SKM-1 (cell line): ENCODE results near the gene POLR3B.
"Not testable (repeated sequence)": the region's sequence is repeated elsewhere in the genome, so short reads cannot be mapped to it uniquely, and the experiment has no call there.

Source experiments
- DNase-seq: peaks from one replicate; lab custom pipeline; 2025; ENCODE audit not compliant: unreplicated experiment; lab: John Stamatoyannopoulos, UW

POLR3B gene

DNA sequence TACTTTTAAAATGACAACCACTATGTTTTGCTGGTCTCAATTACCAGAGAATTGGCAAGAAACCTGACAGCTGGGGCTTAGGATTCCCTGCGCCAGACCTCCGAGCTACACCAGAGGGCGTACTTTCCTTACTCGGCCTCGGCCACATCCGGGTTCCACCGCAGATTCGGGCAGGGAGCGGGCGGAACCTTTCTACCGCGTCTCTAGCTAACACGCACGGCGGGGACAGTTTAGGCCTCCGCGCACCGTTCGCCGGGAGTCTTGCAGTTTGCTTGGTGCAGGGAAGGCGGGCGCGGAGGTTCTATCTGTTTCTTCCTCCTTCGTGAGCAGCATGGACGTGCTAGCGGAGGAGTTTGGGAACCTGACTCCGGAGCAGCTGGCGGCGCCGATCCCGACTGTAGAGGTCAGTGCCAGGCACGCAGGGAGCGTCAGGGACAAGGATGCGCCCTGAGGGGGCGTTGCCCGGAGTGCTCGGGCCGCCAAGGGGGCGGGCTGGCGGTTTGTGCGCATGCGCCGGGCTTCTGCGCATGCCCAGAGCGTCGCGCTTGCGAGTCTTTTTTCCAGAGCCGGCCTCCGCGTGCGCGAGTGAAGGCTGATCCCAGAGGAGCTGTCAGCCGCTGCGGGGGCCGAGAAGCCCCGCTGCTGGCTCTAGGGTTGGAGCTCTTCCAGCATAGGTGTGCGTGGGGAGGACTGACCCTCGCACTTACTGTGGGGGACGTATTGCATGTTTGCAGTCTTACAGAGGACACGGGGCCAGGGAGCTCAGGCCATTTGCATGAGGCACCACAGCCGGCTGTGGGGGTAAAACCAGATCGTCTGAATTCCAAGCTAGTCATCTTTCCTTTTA lies at the start of gene POLR3B:
Gene POLR3B, plus strand, starts transcription at position 200 of the 847 bp plus-strand sequence. Its CDS starts 132 bp downstream, at position 332.
- peak; percentile 63 for DNase-seq

DNA sequence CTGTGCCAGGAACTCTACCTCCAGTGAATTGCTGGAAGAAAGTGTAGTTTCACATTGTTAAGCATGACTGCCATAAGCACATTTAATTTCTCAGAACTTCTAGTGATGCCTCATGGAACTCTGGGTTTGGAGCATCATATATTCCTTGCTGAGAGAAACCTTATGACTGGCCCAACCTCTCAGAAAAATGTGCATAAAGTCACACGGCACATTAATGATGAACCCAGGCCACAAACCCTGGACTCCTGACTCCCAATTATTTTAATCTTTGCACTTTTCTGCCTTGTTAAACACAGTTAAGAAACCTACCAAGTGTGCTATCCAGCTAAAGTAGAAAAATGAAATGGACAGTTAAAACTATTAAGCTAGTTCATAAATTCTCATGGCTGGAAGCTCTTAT lies 49.4 kb upstream of the POLR3B start:
- DNase-seq = no peak

DNA sequence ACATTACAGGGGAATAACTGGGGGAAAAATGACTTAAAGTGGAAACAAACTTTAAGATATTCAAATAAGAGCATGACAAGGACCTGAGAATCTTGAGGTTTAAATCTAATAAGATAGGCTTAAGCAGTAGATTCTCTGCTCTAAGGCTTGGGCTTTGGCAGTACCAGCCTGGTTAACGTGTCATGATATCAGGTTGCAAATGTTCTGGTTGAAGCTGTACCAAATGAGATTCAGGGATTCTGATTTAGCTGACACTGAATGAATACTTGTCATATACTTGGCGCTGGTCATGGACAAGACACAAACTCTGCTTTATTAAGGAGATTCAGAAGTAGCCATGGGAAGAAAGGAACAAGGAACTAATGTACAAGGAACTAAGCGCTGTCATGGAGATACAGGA lies 48.9 kb upstream of the POLR3B start:
- no peak for DNase-seq

DNA sequence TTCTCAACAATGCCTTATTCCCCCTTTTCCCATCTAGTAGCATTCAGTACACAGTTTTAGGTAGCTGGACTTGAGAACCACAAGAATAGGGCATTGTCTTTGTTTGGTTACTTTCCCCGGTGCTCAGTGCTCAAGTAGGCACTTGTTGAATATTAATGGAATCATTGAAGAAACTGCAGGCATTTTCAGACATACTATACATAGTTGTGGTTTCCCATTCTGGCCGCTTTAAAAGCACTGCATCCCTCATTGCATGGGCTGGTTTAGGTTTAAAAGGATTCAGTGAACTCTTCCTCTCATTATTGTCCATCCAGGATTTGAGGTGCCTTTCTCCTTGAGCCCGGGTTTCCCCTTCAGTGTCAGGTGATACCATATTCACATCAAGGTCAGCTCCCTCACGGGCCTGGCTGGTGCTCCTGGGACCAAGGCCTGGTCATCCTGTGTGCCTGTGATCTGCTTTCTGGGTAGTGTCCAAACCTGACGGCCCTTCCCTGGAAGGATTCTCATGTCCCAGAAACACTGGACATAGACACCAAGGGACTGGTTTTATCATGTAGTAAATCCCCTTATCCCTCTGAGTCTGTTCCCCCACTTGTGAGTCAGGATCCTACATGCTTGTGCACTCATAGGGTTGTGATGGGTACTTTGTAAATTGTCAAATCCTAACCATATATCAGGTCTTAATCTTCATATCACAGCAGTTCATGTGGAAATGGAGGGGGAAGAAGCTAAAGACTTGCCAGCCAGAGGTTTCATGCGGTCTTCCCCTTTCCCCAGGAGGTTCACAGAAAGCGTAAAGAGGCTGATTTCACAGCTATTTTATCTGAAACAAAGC lies 47.7 kb upstream of the POLR3B start:
- DNase-seq = no peak

DNA sequence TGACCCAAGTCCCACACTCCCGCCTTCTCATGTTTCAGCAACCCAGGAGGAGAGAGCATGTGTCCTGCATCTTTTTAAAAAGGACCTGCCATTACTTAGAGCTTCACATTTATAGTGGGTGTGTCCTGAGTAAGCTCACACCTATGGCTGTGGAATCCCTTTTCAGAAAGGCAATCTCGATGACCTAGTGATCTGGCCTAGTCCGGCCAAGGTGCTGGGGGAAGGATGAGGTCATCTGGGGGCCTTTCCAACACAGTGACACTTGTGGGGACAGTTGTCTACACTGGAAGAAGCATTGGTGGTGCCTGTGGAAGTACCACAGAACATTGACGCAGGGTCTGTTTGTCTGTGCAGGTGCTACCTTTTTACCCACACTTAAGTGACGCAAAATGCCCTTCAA lies 46.9 kb upstream of the POLR3B start:
- DNase-seq = no peak

DNA sequence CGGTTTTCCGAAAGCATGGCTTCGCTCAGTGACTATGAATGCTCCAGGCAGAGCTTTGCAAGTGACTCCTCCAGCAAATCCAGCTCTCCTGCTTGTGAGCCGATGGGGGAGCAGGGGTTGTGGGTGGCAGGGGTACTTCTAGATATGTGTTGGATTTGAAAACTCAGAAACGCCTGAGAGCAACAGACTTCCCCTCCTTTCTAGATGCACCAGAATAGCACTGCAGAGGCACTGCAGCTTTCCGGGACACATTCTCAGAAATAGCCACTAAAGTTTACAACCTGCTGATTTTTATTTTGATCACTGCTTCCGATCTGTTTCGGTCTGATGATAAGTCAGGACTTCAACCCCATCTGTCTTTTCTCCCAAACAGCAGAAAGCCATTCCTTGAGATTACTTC lies 46.4 kb upstream of the POLR3B start:
- no peak for DNase-seq

DNA sequence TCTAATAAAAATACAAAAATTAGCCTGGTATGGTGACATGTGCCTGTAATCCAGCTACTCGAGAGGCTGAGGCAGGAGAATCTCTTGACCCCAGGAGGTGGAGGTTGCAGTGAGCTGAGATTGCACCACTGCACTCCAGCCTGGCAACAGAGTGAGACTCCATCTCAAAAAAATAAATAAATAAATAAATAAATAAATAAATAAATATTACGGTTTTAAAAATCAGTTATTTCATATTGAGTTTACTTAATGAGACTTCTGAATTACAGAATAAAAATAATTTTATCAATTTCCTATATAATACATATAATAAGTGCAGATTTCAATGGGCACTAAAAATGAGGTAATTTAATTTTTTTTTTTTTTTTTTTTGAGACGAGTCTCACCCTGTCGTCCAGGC lies 44.1 kb upstream of the POLR3B start:
- not testable (repeated sequence) for DNase-seq

DNA sequence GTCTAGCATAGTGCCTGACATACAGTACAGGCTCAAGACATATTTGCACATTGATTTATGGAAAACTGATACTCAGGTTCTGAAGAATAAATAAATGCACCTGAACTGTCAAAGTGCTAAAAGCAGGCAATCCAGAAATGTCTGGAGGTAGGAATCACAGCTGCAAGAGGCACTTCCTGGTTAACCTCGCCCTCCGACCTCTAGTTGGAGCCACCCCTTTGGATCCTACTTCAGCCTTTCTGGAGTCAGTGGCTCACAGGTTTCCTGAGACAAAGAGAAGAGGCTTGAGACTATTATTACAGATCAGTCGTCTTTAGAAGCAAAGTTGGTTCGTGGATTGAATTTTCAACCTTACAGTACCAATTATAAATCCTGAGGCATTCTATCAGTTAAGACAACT lies 42.0 kb upstream of the POLR3B start:
- no peak for DNase-seq

DNA sequence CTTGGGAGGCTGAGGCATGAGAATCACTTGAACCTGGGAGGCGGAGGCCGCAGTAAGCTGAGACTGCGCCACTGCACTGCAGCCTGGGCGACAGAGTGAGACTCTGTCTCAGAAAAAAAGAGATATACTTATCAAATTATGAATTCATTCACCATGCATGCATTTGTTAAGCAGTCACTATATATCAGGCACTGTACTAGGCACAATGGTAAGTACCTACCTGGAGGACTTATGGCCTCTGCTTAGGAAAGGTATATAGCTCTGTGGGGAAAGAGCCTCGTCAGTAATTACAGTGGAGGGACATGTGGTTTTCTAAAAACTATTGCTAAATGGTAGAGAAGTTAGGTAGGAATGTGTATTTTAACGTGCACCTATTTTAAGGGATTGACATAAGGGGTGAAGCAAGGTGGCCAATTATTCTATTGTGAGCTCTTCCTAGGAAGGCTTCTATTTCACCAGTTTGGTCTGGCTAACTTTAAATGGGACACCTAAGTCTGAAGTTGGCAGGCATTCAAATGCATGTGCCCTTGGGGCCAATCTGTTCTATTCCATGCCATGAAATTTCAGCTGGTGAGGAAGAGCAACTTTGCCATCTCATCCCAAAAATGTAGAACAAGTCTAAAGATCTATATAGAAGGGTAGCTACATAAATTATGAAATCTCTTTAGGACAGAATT lies 40.0 kb upstream of the POLR3B start:
- no peak for DNase-seq

DNA sequence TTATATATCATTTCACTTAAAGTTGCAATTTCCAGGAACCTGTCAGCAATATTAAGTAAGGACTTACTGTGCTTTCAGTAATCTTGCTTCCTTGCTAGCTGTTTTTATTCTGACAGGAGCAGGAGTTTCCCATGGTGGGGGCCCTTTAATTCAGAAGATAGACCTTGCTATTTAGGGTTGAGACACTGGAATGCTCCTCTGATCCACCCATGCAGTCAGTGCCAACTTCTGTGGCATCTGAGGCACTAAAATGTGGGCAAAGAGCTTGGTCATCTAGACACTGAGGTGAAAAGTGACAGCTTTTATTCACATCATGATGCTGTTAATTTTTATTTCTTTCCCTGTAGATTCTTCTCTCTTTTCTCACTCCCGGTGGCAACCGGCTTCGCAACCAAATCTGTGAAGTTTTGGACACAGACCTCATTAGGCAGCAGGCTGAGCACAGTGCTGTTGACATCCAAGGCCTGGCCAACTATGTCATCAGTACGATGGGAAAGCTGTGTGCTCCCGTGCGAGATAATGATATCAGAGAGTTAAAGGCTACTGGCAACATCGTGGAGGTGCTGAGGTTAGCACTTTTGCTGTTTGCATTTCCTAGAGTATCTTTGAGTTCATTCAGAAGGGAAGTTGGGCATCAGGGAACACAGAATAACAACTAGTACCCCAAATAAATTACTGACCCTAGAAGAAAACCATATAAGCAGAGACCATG lies 36.3 kb upstream of the POLR3B start:
- no peak for DNase-seq

DNA sequence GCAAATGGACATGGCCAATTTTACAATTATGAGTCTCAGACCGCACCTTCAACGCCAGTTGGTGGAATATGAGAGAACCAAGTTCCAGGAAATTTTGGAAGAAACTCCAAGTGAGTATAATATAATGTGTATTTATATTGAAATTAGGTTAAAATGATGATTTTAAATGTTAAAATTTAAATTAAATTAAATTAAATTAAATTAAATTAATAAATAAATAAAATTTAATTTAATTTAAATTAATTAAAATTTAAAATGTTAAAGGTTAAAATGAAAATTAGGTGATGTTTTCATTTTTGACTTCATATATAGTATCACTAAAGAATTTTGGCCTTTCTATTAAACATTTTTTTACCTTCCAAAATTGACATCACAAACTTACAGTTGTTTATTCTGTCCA lies 34.0 kb upstream of the POLR3B start:
- DNase-seq = no peak

DNA sequence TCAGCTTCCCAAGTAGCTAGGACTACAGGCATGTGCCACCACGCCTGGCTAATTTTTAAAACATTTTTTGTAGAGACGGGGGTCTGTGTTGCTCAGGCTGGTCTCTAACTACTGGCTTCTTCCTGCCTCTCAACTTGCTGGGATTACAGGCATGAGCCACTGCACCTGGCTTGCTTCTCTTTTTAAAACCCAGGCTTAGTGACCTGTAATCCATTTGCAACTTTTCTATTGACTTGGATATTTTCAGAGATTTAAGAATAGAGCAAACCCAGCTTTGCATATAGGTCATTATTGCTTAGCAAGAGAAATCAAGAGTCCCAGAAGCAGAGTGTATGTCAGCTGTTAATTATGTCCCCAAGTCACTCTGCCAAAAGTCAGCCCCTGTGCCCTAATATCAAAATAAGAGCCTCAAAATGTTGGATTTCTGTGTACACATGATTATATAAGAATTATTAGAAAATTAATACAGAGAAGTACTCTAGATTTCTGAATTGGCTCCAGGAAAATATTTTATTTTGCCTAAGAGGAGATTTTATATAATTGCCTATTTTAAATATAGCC lies 30.2 kb upstream of the POLR3B start:
- no peak for DNase-seq

DNA sequence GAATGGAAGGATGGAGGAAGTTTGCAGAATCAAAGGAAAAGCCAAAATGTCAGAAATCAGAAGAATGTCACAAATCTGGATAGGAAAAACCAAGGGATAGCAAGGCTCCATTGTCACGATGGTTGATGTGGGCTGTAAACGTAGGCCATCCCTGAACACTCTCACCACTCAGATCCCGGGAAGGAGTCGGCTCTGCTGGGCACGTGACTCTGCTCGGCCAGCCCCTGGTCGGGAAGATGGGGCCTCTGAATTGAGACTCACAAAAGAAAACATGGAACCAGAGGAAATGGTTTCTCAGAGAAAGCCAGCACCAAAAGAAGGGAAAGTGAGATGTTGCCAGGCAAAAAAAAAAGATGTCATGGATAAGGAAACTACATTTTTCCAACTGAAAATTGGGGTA lies 28.8 kb upstream of the POLR3B start:
- DNase-seq = no peak

DNA sequence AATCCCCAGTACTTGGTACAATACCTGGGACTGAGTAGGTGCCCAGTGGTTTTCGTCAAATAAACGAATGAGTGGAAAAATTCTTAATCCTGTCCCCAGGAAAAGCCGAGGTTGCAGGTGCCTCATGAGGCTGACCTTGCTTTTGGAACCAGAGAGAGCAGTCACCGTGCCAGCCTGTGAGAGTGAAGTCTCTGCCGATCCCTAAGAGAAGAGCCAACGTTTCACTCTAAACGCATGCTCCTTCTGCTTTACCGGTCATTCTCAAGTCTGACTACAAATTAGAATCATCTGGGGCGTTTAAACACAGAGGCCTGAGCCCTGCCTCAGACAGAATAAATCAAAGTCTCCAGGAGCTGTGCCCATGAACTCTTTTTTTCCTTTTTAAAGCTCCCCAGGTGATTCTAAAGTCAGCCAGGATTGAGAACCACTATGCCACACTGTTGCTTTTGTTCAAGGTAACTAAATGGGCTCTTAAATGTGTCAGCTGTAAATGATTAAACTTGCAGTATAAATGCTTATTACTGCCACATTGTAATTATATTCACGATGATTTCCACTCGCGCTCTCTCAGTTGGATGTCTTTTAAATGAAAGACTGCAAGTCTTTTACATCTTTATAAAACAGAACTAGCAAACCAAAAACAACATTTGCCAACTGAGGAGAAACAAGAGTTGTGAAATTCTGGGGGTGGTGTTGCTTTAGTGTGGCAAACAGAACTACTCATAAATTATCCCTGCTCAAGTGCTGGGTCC lies 28.1 kb upstream of the POLR3B start:
- DNase-seq = no peak

DNA sequence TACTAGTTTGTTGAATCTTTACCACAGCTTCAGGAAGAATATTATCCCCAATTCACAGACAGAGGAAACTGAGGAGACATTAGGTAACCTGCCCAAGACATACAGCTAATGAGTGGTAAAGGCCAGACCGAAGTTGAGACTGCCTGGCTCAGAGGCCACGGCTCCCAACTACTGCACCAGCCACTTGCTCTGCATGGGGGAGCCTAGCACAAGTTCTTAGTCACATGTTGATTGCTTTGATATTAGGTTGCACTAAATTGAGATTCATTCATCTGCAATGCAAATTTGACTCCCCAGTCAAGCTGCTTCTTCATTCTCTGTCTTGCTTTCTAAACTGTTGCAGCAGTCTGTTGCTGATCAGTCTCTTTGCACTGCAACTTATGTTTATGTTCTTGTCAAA lies 25.9 kb upstream of the POLR3B start:
- DNase-seq = no peak

DNA sequence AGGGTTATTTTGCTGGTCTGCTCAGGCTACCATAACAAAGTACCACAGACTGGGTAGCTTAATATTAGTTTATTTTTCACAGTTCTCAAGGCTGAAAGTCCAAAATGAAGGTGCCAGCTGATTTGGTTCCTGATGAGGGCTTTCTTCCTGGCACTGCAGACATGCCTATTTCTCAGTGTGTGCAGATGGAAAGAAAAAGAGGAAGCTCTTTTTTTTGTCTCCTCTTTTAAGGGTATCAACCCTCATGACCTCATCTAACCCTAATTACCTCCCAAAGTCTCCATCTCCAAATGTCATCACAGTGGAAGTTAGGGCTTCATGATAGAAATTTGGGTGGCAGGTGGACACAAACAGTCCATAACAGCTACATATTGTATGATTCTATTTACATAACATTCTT lies 25.0 kb upstream of the POLR3B start:
- DNase-seq = peak; percentile 1

DNA sequence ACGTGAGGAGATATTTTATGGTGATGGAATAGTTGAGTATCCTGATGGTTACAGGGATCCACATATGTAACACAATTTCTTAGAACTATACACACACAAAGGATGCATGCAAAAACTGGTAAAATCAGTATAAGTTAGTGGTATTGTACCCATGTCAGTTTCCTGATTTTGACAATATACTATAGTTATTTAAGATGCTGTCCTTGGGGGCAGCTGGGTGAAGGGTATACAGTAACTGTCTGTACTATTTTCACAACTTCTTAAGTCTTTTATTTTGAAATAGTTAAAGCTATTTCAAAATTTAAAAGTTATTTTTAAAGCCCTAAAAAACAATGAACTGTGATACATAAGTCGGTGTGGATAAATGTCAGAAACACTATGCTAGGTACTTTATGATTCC lies 24.5 kb upstream of the POLR3B start:
- no peak for DNase-seq

DNA sequence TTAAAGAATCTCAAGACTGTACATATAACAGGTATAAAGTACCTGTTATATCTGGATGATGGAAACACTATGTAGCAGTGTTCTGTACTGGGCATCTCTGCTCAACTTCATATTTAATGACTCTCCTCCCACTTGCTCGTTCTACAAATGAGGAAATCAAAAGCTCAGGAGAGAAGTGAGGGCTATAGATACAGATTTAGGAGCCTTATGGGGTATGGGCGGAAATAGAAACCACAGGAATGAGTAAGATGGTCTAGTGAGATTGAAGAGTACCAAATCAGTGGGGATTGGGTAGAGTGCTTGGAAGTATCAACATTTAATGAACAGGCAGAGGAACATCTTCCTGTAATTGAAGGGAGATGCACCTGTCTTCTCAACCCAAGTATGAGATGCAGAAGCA lies 23.8 kb upstream of the POLR3B start:
- no peak for DNase-seq

DNA sequence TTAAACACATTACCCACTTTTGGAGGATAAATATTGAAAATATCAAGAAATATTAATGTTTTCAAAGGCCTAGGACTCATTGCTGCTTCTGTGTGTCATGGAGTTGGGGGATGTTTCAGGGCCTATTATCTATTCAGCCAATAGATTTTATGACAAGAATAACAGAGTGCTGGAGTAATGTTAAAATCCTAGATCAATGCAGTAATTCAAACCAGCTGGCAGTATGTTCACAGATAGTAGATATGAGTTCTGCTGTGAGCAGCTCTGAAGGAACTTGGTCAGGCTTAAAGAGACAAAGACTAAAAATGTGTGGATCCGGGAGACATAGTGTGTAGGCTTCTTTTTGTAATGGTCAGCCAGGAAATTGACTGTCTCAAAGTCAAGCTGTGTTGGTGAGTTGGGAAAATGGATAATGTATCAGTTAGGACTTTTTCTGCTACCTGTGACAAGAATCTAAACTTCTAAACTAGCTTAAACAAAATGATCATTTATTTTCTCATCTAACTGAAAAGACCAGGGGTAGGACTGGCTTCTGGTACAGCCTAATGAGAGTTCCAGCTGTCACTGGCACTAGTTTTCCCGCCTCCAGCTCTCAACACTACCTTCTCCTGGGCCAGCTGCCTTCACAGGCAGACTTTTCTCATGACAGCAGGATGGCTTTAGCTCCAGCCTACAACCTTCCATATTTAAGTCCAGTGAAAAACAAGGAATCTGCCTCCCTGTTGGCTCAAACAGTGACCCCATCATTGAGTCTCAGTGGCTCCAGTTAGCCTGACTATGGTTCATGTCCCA lies 16.3 kb upstream of the POLR3B start:
- DNase-seq = no peak
